ENCODE results near the gene TCERG1L. TPM values are rescaled to one million over a fixed set of nuclear protein-coding genes. Genes with fewer than 3 reads are reported as not detected.

TCERG1L gene
- not detected for total RNA-seq

GRCh38 chr10:131311661-131312477 lies at the start of gene TCERG1L:
TCERG1L (minus strand) TSS chr10:131311721; CDS start chr10:131311635, 86 bp downstream.
- TF ChIP-seq CTCF (IDR thresholded peaks at IDR 0.05; ENCODE audit: low read depth), result no peak

DNA sequence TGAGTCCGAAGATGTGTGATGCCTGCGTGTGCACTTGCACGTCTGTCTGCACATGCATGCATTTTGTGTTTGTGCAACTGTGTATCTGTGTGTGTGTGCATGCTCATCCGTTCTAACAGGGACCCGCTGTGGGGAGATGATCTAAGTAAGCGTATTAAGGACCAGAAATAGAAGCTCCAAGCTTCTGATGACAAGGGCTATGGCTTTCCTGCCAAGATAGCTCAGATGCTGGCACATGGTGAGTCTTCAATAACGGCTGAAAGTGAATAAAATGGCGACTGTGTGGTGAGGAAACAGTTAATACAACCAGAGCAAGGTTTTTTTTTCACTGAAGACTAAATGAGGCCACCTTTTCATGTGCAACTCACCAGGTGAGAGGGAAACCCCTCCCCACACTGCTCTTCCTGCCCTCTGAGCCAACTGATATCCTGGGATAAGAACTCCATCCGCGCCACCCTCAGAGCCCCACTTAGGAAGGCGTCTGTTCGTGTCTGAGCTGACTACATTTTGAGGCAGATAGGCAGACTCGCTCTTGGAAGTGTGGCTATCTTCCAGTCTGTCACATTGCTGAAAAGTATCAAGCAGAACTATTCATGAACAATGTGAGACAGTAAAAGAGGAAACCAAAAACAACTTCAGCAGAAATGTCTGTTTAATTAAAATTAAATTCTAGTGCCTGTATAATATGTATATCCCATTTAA lies 47.4 kb upstream of the TCERG1L start:
- no peak for TF ChIP-seq CTCF (IDR thresholded peaks at IDR 0.05; ENCODE audit: low read depth)

DNA sequence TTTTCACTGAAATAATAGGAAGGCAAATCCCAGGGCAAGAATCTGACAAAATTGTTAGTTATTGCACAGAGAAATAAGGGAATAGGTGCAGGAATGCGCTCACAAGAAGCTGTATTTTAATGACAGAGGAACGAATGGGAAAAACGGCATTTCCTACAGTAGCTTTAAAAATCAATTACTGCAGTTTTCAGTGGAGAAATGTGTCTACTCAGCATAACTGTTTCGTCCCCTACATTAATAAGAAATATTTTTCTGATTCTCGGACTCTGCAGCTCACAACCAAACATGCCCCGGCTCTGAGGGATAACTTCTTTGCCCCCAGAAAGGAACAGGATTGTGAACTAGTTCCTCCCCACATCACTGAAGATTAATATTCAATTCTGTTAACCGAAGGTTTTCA lies 44.9 kb upstream of the TCERG1L start:
- no peak for TF ChIP-seq CTCF (IDR thresholded peaks at IDR 0.05; ENCODE audit: low read depth)

DNA sequence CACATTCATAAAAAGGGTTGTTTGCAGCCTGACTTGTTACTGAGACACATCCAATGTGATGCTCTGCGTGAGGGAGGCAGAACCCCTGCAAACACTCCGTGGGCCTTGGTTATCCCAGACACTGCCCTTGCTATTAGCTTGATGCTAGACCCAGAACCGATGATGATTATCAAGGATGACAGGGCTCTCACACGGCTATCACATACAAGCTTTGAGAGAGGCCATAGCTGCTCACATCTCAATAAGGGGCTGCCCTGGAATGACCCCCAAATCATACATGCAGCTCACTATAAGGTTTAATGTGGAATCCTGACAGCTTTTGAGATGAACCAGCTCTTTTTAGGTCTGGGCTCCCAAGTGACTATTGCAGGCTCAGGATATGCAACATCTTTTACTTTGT lies 44.4 kb upstream of the TCERG1L start:
- no peak for TF ChIP-seq CTCF (IDR thresholded peaks at IDR 0.05; ENCODE audit: low read depth)

GRCh38 chr10:131355056-131355455 lies 43.5 kb upstream of the TCERG1L start:
- no peak for TF ChIP-seq CTCF (IDR thresholded peaks at IDR 0.05; ENCODE audit: low read depth)

- no peak for TF ChIP-seq CTCF (IDR thresholded peaks at IDR 0.05; ENCODE audit: low read depth)
Observed at GRCh38 chr10:131354380-131354779, 42.9 kb upstream of the TCERG1L start.

GRCh38 chr10:131352765-131353290 lies 41.3 kb upstream of the TCERG1L start:
- no peak for TF ChIP-seq CTCF (IDR thresholded peaks at IDR 0.05; ENCODE audit: low read depth)
